Transverse colon (tissue), 4 donors: ENCODE measurements around the gene ZNF837. TPM values are rescaled to one million over a fixed set of nuclear protein-coding genes. Genes with fewer than 3 reads are reported as not detected.

Experiments
- DNase-seq: peaks from one replicate; pipeline ENCODE4 v3.0.0-alpha.2; 2019
- H3K27ac ChIP-seq, 4 donors: fragments of 200-600 bp; sonication (generic); 2 replicates each; pipeline ENCODE4 v1.5.1; 2016 to 2018; ENCODE audit warnings: inconsistent platforms in 4 of 4
- H3K27me3 ChIP-seq: fragments of 200-600 bp; sonication (generic); 2 replicates; pipeline ENCODE4 v1.5.1; 2017; ENCODE audit warnings: inconsistent platforms
- H3K36me3 ChIP-seq, 4 donors: fragments of 200-600 bp; sonication (generic); 2 replicates each; pipeline ENCODE4 v1.5.1; 2017 to 2019; ENCODE audit warnings: inconsistent platforms in 4 of 4
- H3K4me1 ChIP-seq, 4 donors: fragments of 200-600 bp; sonication (generic); 2 replicates each; pipeline ENCODE4 v1.5.1; 2017 to 2020; ENCODE audit warnings: inconsistent platforms in 4 of 4
- H3K4me3 ChIP-seq, 4 donors: fragments of 200-600 bp; sonication (generic); 1 replicate in 1 of 4; 2 replicates in 3 of 4; pipeline versions ENCODE4 v1.5.1 to v1.6.1; 2017 to 2019; ENCODE audit warnings: inconsistent platforms in 4 of 4
- H3K9me3 ChIP-seq, 2 donors: fragments of 200-600 bp; sonication (generic); 2 replicates each; pipeline ENCODE4 v1.5.1; 2017 to 2019; ENCODE audit warnings: inconsistent platforms in 2 of 2
- EP300 ChIP-seq: sonication (generic); formaldehyde crosslinking; IDR thresholded peaks from one replicate; pipeline ENCODE4 v1.6.1; 2017; ENCODE audit warnings: antibody characterized with exemption, low read depth
- POLR2A ChIP-seq: fragments of 450-650 bp; IDR thresholded peaks from one replicate; pipeline ENCODE4 v1.6.1; 2016; ENCODE audit warnings: antibody characterized with exemption, mild to moderate bottlenecking, moderate library complexity
- POLR2AphosphoS5 ChIP-seq, 3 donors: sonication (generic); formaldehyde crosslinking; IDR thresholded peaks; one replicate each; pipeline ENCODE4 v1.6.1; 2016; ENCODE audit warnings: antibody characterized with exemption in 3 of 3
- WGBS, 2 donors: methylation state at CpG; one replicate each; pipeline ENCODE4 v1.1.5; 2018; ENCODE audit warnings: low coverage in 1 of 2; 5-methylcytosine and 5-hydroxymethylcytosine counted together
- in situ Hi-C, 4 donors: fragments of 200-750 bp; cut with MboI; loops; one replicate each; pipeline versions ENCODE4 v1.15.0 to v1.15.1; 2017; ENCODE audit warnings: low sequenced_read_pairs in 3 of 4, low pct_ligation_motif_present in 1 of 4, low pct_unique_long_range_greater_than_20kb in 1 of 4
- intact Hi-C: fragments of 100-400 bp; cut with DNase I; formaldehyde crosslinking; loops from one replicate; pipeline ENCODE4 v1.15.1; 2023; ENCODE audit warnings: low total_unique reads
- total RNA-seq, 4 donors: library from RNA; depleted of rRNA; stranded (reverse); fragments of >200 nt; gene quantifications; one replicate each; pipeline ENCODE4 v1.1.0, GENCODE V29; 2016
- TF ChIP-seq, protein P1 (sequence below), 5 experiments: fragments of 200-600 bp in 3 of 5; fragments of 450-650 bp in 2 of 5; sonication (generic) in 3 of 5; IDR thresholded peaks; 1 replicate in 2 of 5; 2 replicates in 3 of 5; pipeline ENCODE4 v1.5.1; 2016 to 2017; ENCODE audit warnings: antibody characterized with exemption in 5 of 5, inconsistent platforms in 3 of 5, mild to moderate bottlenecking in 2 of 5, moderate library complexity in 1 of 5

Gene ZNF837
- total RNA-seq, 4 donors from 2014 or later = 3.7 to 10.7 (median 6.1) TPM

DNA sequence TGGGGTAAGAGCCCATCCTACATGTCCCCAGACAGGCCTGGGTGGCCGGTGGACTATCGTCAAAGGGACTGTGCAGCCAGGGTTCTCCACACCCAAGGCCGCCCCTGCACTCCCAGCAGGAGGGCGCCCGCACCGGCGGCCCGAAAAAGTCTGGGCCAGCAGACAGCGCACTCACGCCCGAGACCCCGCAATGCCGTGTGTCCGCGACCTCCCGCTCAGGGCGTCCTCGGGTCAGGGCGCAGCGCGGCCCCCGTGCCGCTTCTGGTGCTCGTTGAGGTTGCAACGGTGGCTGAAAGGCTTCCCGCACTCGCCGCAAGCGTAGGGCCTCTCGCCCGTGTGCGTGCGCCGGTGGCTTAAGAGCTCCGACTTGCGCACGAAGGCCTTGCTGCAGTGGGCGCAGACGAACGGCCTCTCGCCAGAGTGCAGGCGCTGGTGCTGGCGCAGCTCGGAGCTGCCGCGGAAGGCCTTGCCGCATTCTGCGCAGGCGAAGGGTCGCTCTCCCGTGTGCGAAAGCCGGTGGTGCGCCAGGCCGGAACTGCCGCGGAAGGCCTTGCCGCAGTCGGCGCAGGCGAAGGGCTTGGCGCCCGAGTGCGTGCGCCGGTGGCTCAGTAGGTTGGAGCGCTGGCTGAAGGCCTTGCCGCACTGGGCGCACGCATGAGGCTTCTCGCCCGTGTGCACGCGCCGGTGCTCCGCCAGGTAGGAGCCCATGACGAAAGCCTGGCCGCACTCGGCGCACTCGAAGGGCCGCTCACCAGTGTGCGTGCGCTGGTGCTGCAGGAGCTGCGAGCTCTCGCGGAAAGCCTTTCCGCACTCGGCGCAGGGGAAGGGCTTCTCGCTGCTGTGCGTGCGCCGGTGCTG lies 24.7 kb downstream of the ZNF837 start:
- no peaks in the 10 kb centered on the region for H3K36me3 ChIP-seq
- peaks cover 0 to 10% (median 7%) of the 10 kb centered on the region in 4 donors for H3K4me1 ChIP-seq
- no peak for TF ChIP-seq POLR2A
- no peak for TF ChIP-seq POLR2AphosphoS5 (IDR thresholded peaks at IDR 0.05)
- no peak for TF ChIP-seq EP300
- TF ChIP-seq, protein P1, sequence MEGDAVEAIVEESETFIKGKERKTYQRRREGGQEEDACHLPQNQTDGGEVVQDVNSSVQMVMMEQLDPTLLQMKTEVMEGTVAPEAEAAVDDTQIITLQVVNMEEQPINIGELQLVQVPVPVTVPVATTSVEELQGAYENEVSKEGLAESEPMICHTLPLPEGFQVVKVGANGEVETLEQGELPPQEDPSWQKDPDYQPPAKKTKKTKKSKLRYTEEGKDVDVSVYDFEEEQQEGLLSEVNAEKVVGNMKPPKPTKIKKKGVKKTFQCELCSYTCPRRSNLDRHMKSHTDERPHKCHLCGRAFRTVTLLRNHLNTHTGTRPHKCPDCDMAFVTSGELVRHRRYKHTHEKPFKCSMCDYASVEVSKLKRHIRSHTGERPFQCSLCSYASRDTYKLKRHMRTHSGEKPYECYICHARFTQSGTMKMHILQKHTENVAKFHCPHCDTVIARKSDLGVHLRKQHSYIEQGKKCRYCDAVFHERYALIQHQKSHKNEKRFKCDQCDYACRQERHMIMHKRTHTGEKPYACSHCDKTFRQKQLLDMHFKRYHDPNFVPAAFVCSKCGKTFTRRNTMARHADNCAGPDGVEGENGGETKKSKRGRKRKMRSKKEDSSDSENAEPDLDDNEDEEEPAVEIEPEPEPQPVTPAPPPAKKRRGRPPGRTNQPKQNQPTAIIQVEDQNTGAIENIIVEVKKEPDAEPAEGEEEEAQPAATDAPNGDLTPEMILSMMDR (IDR thresholded peaks at IDR 0.05) = no peak
- peaks cover 18% of the 10 kb centered on the region for H3K27me3 ChIP-seq
- WGBS, 2 donors = 60 to 74% methylated on average over 10 to 45 of the region's 94 CpGs
- H3K27ac ChIP-seq = no peak overlapping the region
- H3K9me3 ChIP-seq = no peaks in the 10 kb centered on the region
- intact Hi-C loops (no loop called here), in situ Hi-C loops (no loop called here)
- H3K4me3 ChIP-seq = peak overlapping the region in 2 of 4 donors; percentile 22 to 30
- DNase-seq = no peak

DNA sequence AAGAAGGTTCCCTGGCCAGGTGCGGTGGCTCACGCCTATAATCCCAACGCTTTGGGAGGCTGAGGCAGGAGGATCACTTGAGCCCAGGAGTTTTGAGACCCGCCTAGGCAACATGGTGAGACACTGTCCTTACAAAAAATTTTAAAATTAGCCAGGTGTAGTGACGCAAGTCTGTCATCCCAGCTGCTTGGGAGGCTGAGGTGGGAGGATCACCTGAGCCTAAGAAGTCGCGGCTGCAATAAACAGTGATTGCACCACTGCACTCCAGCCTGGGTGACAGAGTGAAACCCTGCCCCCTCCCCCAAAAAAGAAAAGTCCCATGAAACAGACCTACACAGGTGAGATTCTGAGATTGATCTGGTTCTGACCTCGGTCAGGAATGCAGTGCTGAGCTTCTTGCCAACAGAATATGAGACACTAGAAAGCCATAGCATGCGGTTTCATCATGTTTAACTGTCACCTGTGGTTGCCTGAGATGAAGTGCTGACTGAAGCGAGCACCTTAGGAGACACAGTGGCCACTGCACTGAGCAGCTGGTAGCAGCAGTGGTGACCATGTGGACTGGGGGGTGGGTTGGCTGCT lies 25.5 kb downstream of the ZNF837 start:
- Histone ChIP-seq H3K36me3 (no peaks in the 10 kb centered on the region), H3K9me3 (no peaks in the 10 kb centered on the region), H3K27ac (no peak overlapping the region), H3K27me3 (peaks cover 26% of the 10 kb centered on the region), H3K4me3 (no peak overlapping the region), H3K4me1 (peaks cover 0 to 13% (median 9%) of the 10 kb centered on the region in 4 donors)
- in situ Hi-C loops (no loop called here), intact Hi-C loops (no loop called here)
- TF ChIP-seq EP300 (no peak), POLR2AphosphoS5 (IDR thresholded peaks at IDR 0.05) (no peak), POLR2A (no peak)
- TF ChIP-seq, protein P1 (IDR thresholded peaks at IDR 0.05) = no peak
- DNase-seq = no peak
- 90 to 100% methylated on average over 1 to 10 of the region's 10 CpGs for WGBS, 2 donors

DNA sequence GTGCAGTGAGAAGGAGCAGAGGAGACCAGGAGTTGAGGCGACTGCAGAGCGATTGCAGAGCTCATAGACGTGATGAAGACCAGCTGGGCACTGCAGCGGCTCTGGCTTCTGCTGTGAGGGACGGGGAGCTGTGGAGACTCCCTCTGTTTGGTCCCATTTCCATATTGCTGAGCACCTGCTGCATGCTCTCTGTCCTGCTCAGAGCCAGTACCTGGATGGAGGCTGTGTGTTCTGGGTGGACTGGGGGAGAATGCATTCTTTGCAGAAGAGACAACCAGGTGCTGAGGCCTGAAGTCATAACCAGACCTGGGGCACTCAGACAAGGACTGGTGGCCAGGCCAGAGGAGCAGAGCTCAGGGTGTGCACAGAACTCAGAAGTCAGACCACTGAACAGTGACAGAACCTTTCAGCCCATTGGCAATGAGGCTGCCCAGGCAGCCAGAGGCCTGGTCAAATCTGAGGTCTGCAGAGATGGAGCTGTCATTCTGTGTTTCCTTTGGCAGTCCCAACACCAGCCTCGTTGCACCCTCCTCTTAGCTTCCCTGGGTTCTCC lies 26.3 kb downstream of the ZNF837 start:
- Histone ChIP-seq H3K4me3 (no peak overlapping the region), H3K27me3 (peaks cover 34% of the 10 kb centered on the region), H3K36me3 (no peaks in the 10 kb centered on the region), H3K4me1 (peaks cover 0 to 20% (median 13%) of the 10 kb centered on the region in 4 donors), H3K9me3 (no peaks in the 10 kb centered on the region), H3K27ac (no peak overlapping the region)
- no peak for DNase-seq
- intact Hi-C loops (no loop called here), in situ Hi-C loops (no loop called here)
- 80% methylated on average over 6 of the region's 6 CpGs; no CpG with 5 or more reads in 1 of the 2 donors for WGBS, 2 donors
- TF ChIP-seq POLR2AphosphoS5 (IDR thresholded peaks at IDR 0.05) = no peak
- TF ChIP-seq POLR2A = no peak
- TF ChIP-seq, protein P1 (IDR thresholded peaks at IDR 0.05) = no peak
- TF ChIP-seq EP300 = no peak

DNA sequence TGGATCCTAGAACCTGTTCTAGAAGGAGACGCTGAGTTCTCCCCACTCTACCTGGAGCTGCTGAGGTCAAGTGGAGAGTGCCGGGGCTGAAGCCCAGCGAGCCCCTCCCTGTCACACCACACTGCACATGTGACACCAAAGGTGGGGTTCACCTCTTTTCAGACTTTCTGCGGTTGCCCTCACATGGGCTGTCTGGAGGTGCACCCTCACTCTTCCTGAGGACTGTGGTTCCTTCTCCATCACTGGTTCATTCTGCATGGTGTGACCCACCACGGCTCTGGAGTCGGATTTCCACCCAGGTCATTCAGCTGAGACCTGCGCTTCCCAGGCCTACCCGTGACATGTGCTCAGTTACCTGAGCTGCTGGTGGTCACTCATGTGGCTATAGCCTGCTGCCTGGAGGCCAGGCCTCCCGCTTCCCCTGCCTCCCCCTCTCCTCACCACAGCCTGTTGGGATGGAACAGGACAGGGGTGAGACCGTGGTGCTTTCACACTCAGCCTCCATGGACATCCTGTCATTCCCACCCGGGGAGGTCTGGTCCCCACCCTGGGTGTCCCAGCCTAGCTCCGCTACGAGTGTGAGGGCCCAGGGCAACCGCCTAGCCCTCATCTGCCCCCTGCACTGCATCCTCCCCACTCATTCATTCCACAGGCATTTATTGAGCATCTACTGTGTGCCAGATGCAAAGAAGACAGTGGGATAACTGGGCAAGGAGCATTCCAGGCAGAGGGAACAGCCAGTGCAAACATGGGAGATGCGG lies 26.9 kb downstream of the ZNF837 start:
- Histone ChIP-seq H3K9me3 (no peaks in the 10 kb centered on the region), H3K27me3 (peaks cover 40% of the 10 kb centered on the region), H3K36me3 (no peaks in the 10 kb centered on the region), H3K4me3 (no peak overlapping the region), H3K4me1 (peaks cover 0 to 25% (median 13%) of the 10 kb centered on the region in 4 donors), H3K27ac (no peak overlapping the region)
- TF ChIP-seq, protein P1 (IDR thresholded peaks at IDR 0.05) = no peak
- TF ChIP-seq EP300 (no peak), POLR2AphosphoS5 (IDR thresholded peaks at IDR 0.05) (no peak), POLR2A (no peak)
- in situ Hi-C loops = no loop called here
- intact Hi-C loops = no loop called here
- no peak for DNase-seq
- WGBS, 2 donors = 80 to 86% methylated on average over 4 to 15 of the region's 15 CpGs
